Measurements from ENCODE around the gene UPF2. TPM values are rescaled to one million over a fixed set of nuclear protein-coding genes. Genes with fewer than 3 reads are reported as not detected.

The UPF2 gene
- total and polyA plus RNA-seq, 2 of the 4 experiments (the other 2 are of a cell fraction), result 9.2 to 14.3 TPM

DNA sequence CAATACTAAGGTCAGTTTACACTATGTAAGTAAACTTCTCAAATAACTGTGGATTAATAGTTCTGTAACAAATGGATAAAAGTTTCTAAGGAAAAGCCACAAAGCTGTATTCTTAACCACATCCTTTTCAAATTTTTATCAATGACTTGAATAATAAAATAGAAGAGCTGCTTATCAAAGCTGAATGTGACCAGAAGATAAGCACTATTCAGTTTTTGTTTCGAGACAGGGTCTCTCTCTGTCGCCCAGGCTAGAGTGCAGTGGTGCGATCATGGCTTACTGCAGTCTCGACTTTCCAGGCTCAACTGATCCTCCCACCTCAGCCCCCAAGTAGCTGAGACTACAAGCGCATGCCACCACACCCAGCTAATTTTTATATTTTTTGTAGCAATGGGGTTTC, 17.0 kb downstream of the UPF2 start:
- Histone ChIP-seq H3K36me3 (ENCODE audit: control insufficient read depth, insufficient read depth, low read length) (peaks cover 10% of the 10 kb centered on the region), H3K4ac (ENCODE audit: low read depth, low read length) (no peak overlapping the region), H3K79me1 (ENCODE audit: low read depth in 1 of 2, low read length in 2 of 2) (peaks cover 28 to 51% of the 10 kb centered on the region in 2 experiments), H2BK120ac (ENCODE audit: low read depth, low read length) (no peak overlapping the region), H4K8ac (ENCODE audit: low read depth in 2 of 2, low read length in 2 of 2) (no peak overlapping the region), H3K18ac (ENCODE audit: low read depth, low read length) (no peak overlapping the region), H4K5ac (ENCODE audit: low read depth, low read length) (no peak overlapping the region), H2BK20ac (ENCODE audit: low read depth, low read length) (no peak overlapping the region), H3K4me3 (ENCODE audit: insufficient read depth, low read depth, low read length) (no peak overlapping the region), H3K9me3 (ENCODE audit: control insufficient read depth, insufficient read depth, low read length) (no peaks in the 10 kb centered on the region), H4K91ac (ENCODE audit: insufficient read depth, low read depth, low read length) (no peak overlapping the region), H3K27ac (ENCODE audit: insufficient read depth, low read length) (no peak overlapping the region), H3K4me1 (ENCODE audit: control insufficient read depth, insufficient read depth, low read length) (no peaks in the 10 kb centered on the region), H3K9ac (ENCODE audit: low read depth, low read length) (no peak overlapping the region), H2AFZ (replicated peaks; ENCODE audit: low read length, poor library complexity) (no peak overlapping the region), H3K23ac (ENCODE audit: low read depth, low read length) (no peak overlapping the region), H3K4me2 (ENCODE audit: low read depth, low read length) (no peak overlapping the region), H2AK5ac (ENCODE audit: low read depth, low read length) (no peak overlapping the region), H4K20me1 (ENCODE audit: insufficient read depth, low read length) (peaks cover 7% of the 10 kb centered on the region; the same call in 1 of the 2 replicates), H3K14ac (replicated peaks; ENCODE audit: low read depth, low read length) (no peak overlapping the region), H2BK15ac (ENCODE audit: low read depth, low read length) (no peak overlapping the region), H3K9me1 (ENCODE audit: insufficient read depth, low read length) (no peaks in the 10 kb centered on the region), H2AK9ac (replicated peaks; ENCODE audit: low read depth, low read length, poor library complexity) (no peak overlapping the region), H3K27me3 (ENCODE audit: control insufficient read depth, insufficient read depth, low read length) (no peaks in the 10 kb centered on the region), H3K56ac (ENCODE audit: extremely low read depth, insufficient read depth, low read length) (no peak overlapping the region), H2BK5ac (ENCODE audit: low read depth, low read length, poor library complexity, severe bottlenecking) (no peak overlapping the region)
- TF ChIP-seq RFX5 (IDR thresholded peaks at IDR 0.05; ENCODE audit: low read depth, low read length) (no peak), FOS (IDR thresholded peaks at IDR 0.05; ENCODE audit: low read depth, low read length) (no peak), RAD21 (IDR thresholded peaks at IDR 0.05; ENCODE audit: low read length) (no peak), CEBPB (IDR thresholded peaks at IDR 0.05; ENCODE audit: low read depth, low read length) (no peak), POLR2A (IDR thresholded peaks at IDR 0.05; ENCODE audit: low read depth, low read length) (no peak), MAFK (IDR thresholded peaks at IDR 0.05; ENCODE audit: low read depth, low read length) (no peak), NFE2L2 (IDR thresholded peaks at IDR 0.05; ENCODE audit: low read depth, low read length) (no peak), MAZ (IDR thresholded peaks at IDR 0.05; ENCODE audit: borderline replicate concordance, low read depth, low read length) (no peak), BHLHE40 (IDR thresholded peaks at IDR 0.05; ENCODE audit: low read depth, low read length) (no peak), SMC3 (IDR thresholded peaks at IDR 0.05; ENCODE audit: low read depth, low read length) (no peak), MXI1 (IDR thresholded peaks at IDR 0.05; ENCODE audit: borderline replicate concordance, low read depth, low read length) (no peak), CHD1 (IDR thresholded peaks at IDR 0.05; ENCODE audit: low read depth, low read length) (no peak), RCOR1 (IDR thresholded peaks at IDR 0.05; ENCODE audit: insufficient replicate concordance, low read length) (no peak)
- TF ChIP-seq, protein P1, sequence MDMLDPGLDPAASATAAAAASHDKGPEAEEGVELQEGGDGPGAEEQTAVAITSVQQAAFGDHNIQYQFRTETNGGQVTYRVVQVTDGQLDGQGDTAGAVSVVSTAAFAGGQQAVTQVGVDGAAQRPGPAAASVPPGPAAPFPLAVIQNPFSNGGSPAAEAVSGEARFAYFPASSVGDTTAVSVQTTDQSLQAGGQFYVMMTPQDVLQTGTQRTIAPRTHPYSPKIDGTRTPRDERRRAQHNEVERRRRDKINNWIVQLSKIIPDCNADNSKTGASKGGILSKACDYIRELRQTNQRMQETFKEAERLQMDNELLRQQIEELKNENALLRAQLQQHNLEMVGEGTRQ (IDR thresholded peaks at IDR 0.05; ENCODE audit: low read depth, low read length), result no peak
- TF ChIP-seq, protein P2, sequence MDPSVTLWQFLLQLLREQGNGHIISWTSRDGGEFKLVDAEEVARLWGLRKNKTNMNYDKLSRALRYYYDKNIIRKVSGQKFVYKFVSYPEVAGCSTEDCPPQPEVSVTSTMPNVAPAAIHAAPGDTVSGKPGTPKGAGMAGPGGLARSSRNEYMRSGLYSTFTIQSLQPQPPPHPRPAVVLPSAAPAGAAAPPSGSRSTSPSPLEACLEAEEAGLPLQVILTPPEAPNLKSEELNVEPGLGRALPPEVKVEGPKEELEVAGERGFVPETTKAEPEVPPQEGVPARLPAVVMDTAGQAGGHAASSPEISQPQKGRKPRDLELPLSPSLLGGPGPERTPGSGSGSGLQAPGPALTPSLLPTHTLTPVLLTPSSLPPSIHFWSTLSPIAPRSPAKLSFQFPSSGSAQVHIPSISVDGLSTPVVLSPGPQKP (IDR thresholded peaks at IDR 0.05; ENCODE audit: borderline replicate concordance, low read depth, low read length), result no peak
- TF ChIP-seq, protein P3, sequence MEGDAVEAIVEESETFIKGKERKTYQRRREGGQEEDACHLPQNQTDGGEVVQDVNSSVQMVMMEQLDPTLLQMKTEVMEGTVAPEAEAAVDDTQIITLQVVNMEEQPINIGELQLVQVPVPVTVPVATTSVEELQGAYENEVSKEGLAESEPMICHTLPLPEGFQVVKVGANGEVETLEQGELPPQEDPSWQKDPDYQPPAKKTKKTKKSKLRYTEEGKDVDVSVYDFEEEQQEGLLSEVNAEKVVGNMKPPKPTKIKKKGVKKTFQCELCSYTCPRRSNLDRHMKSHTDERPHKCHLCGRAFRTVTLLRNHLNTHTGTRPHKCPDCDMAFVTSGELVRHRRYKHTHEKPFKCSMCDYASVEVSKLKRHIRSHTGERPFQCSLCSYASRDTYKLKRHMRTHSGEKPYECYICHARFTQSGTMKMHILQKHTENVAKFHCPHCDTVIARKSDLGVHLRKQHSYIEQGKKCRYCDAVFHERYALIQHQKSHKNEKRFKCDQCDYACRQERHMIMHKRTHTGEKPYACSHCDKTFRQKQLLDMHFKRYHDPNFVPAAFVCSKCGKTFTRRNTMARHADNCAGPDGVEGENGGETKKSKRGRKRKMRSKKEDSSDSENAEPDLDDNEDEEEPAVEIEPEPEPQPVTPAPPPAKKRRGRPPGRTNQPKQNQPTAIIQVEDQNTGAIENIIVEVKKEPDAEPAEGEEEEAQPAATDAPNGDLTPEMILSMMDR (conservative IDR thresholded peaks at IDR 0.05; ENCODE audit: low read depth, low read length), result no peak
- no peak for ATAC-seq (ENCODE audit: low read depth)
- WGBS, 2 experiments (ENCODE audit: extremely low coverage in 2 of 2, insufficient read length in 1 of 2), result 100% methylated on average over 3 of the region's 5 CpGs; no CpG with 5 or more reads in 1 of the 2 experiments
- no peak for DNase-seq
- in situ Hi-C loops (cut with MboI; ENCODE audit: low sequenced_read_pairs), result no loop called here
- dilution Hi-C loops (cut with HindIII; ENCODE audit: low sequenced_read_pairs, unreplicated experiment), result no loop called here
- ChIA-PET POLR2A (ENCODE audit: unreplicated experiment) (no interaction called here), CTCF (interaction anchor here (0.5 to 1.2 kb wide), 5 partner anchors 8 to 25 kb away, joined by 3 to 8 read pairs (median 3); no protein-coding TSS in a partner anchor)
- intact Hi-C loops (cut with micrococcal nuclease), result no loop called here
- BruUV-seq (replicated peaks), result no TSS peak
